Suprapubic skin (tissue), 4 donors: ENCODE measurements around the gene KLHL12.

Experiments used
- CTCF ChIP-seq, 2 donors: fragments of 200-600 bp in 1 of 2; fragments of 450-650 bp in 1 of 2; sonication (generic) in 1 of 2; IDR thresholded peaks; one replicate each; pipeline ENCODE4 v1.5.1; 2016 to 2019; ENCODE audit warnings: antibody characterized with exemption in 2 of 2, mild to moderate bottlenecking in 1 of 2, moderate library complexity in 1 of 2
- EP300 ChIP-seq: sonication (generic); formaldehyde crosslinking; IDR thresholded peaks from one replicate; pipeline ENCODE4 v1.6.1; 2017; ENCODE audit warnings: antibody characterized with exemption
- POLR2A ChIP-seq, 2 donors: fragments of 450-650 bp; IDR thresholded peaks; one replicate each; pipeline ENCODE4 v1.6.1; 2017; ENCODE audit warnings: antibody characterized with exemption in 2 of 2, mild to moderate bottlenecking in 2 of 2, moderate library complexity in 2 of 2
- POLR2AphosphoS5 ChIP-seq, 3 donors: sonication (generic); formaldehyde crosslinking; IDR thresholded peaks; one replicate each; pipeline ENCODE4 v1.6.1; 2017; ENCODE audit warnings: antibody characterized with exemption in 3 of 3

- TF ChIP-seq CTCF (IDR thresholded peaks at IDR 0.05) (no peak), POLR2A (IDR thresholded peaks at IDR 0.05) (no peak), EP300 (no peak), POLR2AphosphoS5 (IDR thresholded peaks at IDR 0.05) (no peak)
Observed at GRCh38 chr1:202861420-202862132, 65.5 kb downstream of the KLHL12 start.
